Embryonic facial prominence (tissue), 1 donor: ENCODE measurements around the gene CITED4.

ENCODE experiments used
- DNase-seq: peaks from one replicate; pipeline ENCODE4 v3.0.0-alpha.2; 2016; ENCODE audit errors: extremely low spot score

Gene CITED4

GRCh38 chr1:40886318-40887011 is 24.3 kb upstream of the CITED4 start:
- no peak for DNase-seq

GRCh38 chr1:40884055-40884795 is 22.1 kb upstream of the CITED4 start:
- no peak for DNase-seq

- DNase-seq, result no peak
Measured at GRCh38 chr1:40880813-40881549, 18.8 kb upstream of the CITED4 start.

GRCh38 chr1:40879482-40880175 is 17.5 kb upstream of the CITED4 start:
- no peak for DNase-seq

- DNase-seq, result no peak
Measured at GRCh38 chr1:40878906-40879305, 16.7 kb upstream of the CITED4 start.

GRCh38 chr1:40877698-40878097 is 15.5 kb upstream of the CITED4 start:
- no peak for DNase-seq

GRCh38 chr1:40876891-40877290 is 14.7 kb upstream of the CITED4 start:
- DNase-seq, result no peak

GRCh38 chr1:40876436-40876761 is 14.2 kb upstream of the CITED4 start:
- DNase-seq, result no peak

- DNase-seq, result no peak
Measured at GRCh38 chr1:40873863-40874472, 11.8 kb upstream of the CITED4 start.

GRCh38 chr1:40872276-40872675 is 10.1 kb upstream of the CITED4 start:
- DNase-seq, result no peak

- no peak for DNase-seq
Measured at GRCh38 chr1:40870135-40870728, 8.1 kb upstream of the CITED4 start.

- DNase-seq, result no peak
Measured at GRCh38 chr1:40868051-40868723, 6.0 kb upstream of the CITED4 start.

GRCh38 chr1:40861224-40862003 is 749 bp downstream of the CITED4 start:
- DNase-seq, result no peak

- DNase-seq, result no peak
Measured at GRCh38 chr1:40860706-40861223, 1.4 kb downstream of the CITED4 start.

- no peak for DNase-seq
Measured at GRCh38 chr1:40858856-40859416, 3.2 kb downstream of the CITED4 start.

- no peak for DNase-seq
Measured at GRCh38 chr1:40857737-40858136, 4.4 kb downstream of the CITED4 start.

GRCh38 chr1:40856656-40857302 is 5.4 kb downstream of the CITED4 start:
- DNase-seq, result no peak

GRCh38 chr1:40856116-40856515 is 6.0 kb downstream of the CITED4 start:
- DNase-seq, result no peak

- no peak for DNase-seq
Measured at GRCh38 chr1:40855513-40855912, 6.7 kb downstream of the CITED4 start.
